H9 (cell line): ENCODE measurements around the gene ATF1. TPM values are rescaled to one million over a fixed set of nuclear protein-coding genes. Genes with fewer than 3 reads are reported as not detected.
"Not testable (repeated sequence)": the region's sequence is repeated elsewhere in the genome, so short reads cannot be mapped to it uniquely, and the experiment has no call there.

Source experiments
- DNase-seq: peaks from one replicate; pipeline ENCODE4 v3.0.0-alpha.2; 2017
- H2AFZ ChIP-seq: one replicate; pipeline ENCODE4 v1.6.1; 2013; ENCODE audit warnings: mild to moderate bottlenecking, low read length, control low read depth, moderate library complexity
- H2AK5ac ChIP-seq: 2 replicates; pipeline ENCODE4 v1.6.1; 2013; ENCODE audit warnings: low read length, control low read depth, mixed read lengths; ENCODE audit not compliant: insufficient read length
- H2BK120ac ChIP-seq: one replicate; pipeline ENCODE4 v1.6.1; 2013; ENCODE audit warnings: low read depth, mild to moderate bottlenecking, low read length, control low read depth, inconsistent platforms; ENCODE audit not compliant: poor library complexity, severe bottlenecking
- H2BK12ac ChIP-seq: 2 replicates; pipeline ENCODE4 v1.6.1; 2013; ENCODE audit warnings: low read length, control low read depth, mixed read lengths, low read depth; ENCODE audit not compliant: insufficient read length
- H2BK15ac ChIP-seq: 2 replicates; pipeline ENCODE4 v1.6.1; 2013; ENCODE audit warnings: low read depth, low read length, control low read depth
- H2BK20ac ChIP-seq: one replicate; pipeline ENCODE4 v1.6.1; 2013; ENCODE audit warnings: low read depth, mild to moderate bottlenecking, low read length, control low read depth, inconsistent platforms; ENCODE audit not compliant: poor library complexity, severe bottlenecking
- H2BK5ac ChIP-seq: 2 replicates; pipeline ENCODE4 v1.6.1; 2013; ENCODE audit warnings: low read length, control low read depth, mixed read lengths; ENCODE audit not compliant: insufficient read length
- H3K14ac ChIP-seq: 2 replicates; pipeline ENCODE4 v1.6.1; 2013; ENCODE audit warnings: low read length, control low read depth; ENCODE audit not compliant: insufficient read depth
- H3K18ac ChIP-seq: 2 replicates; pipeline ENCODE4 v1.6.1; 2013; ENCODE audit warnings: low read depth, mild to moderate bottlenecking, mixed read lengths, low read length, control low read depth; ENCODE audit not compliant: insufficient read length
- H3K23ac ChIP-seq: 2 replicates; pipeline ENCODE4 v1.6.1; 2013; ENCODE audit warnings: low read length, control low read depth, mixed read lengths, low read depth; ENCODE audit not compliant: insufficient read length
- H3K23me2 ChIP-seq: 2 replicates; pipeline ENCODE4 v1.6.1; 2013; ENCODE audit warnings: low read depth, mild to moderate bottlenecking, mixed read lengths, low read length, control low read depth; ENCODE audit not compliant: insufficient read length, poor library complexity, severe bottlenecking
- H3K27ac ChIP-seq: 2 replicates; pipeline ENCODE4 v1.5.1; 2013; ENCODE audit warnings: low read length, control low read depth, mixed read lengths, low read depth; ENCODE audit not compliant: insufficient read length
- H3K27me3 ChIP-seq: 2 replicates; pipeline ENCODE4 v1.6.1; 2013; ENCODE audit warnings: low read length, control low read depth, inconsistent platforms; ENCODE audit not compliant: insufficient read depth
- H3K4ac ChIP-seq: 2 replicates; pipeline ENCODE4 v1.6.1; 2013; ENCODE audit warnings: low read depth, mild to moderate bottlenecking, control low read depth, inconsistent platforms, low read length, moderate library complexity
- H3K4me1 ChIP-seq: 2 replicates; pipeline ENCODE4 v1.6.1; 2013; ENCODE audit warnings: low read length, control low read depth, inconsistent platforms; ENCODE audit not compliant: insufficient read depth
- H3K4me2 ChIP-seq: 2 replicates; pipeline ENCODE4 v1.6.1; 2013; ENCODE audit warnings: low read length, control low read depth, mixed read lengths; ENCODE audit not compliant: insufficient read length, insufficient read depth
- H3K56ac ChIP-seq: 2 replicates; pipeline ENCODE4 v1.6.1; 2013; ENCODE audit warnings: low read depth, mild to moderate bottlenecking, mixed read lengths, low read length, control low read depth; ENCODE audit not compliant: insufficient read length
- H3K79me1 ChIP-seq: 2 replicates; pipeline ENCODE4 v1.6.1; 2013; ENCODE audit warnings: low read depth, mild to moderate bottlenecking, moderate library complexity, low read length, control low read depth, inconsistent platforms; ENCODE audit not compliant: insufficient read depth, poor library complexity, severe bottlenecking
- H3K79me2 ChIP-seq: 2 replicates; pipeline ENCODE4 v1.6.1; 2013; ENCODE audit warnings: low read length, control low read depth, inconsistent platforms; ENCODE audit not compliant: insufficient read depth
- H3K9ac ChIP-seq: 2 replicates; pipeline ENCODE4 v1.6.1; 2013; ENCODE audit warnings: low read length, control low read depth, mixed read lengths; ENCODE audit not compliant: insufficient read length; ENCODE audit errors: extremely low read depth
- H3K9me3 ChIP-seq: one replicate; pipeline ENCODE4 v1.6.1; 2013; ENCODE audit warnings: low read depth, low read length, inconsistent platforms; ENCODE audit not compliant: control insufficient read depth
- H3T11ph ChIP-seq: one replicate; pipeline ENCODE4 v1.6.1; 2013; ENCODE audit warnings: mild to moderate bottlenecking, low read length, control low read depth, inconsistent platforms
- H4K20me1 ChIP-seq: one replicate; pipeline ENCODE4 v1.6.1; 2013; ENCODE audit not compliant: control insufficient read depth, insufficient read length, insufficient read depth
- H4K5ac ChIP-seq: 2 replicates; pipeline ENCODE4 v1.6.1; 2013; ENCODE audit warnings: low read depth, mild to moderate bottlenecking, mixed read lengths, low read length, control low read depth; ENCODE audit not compliant: insufficient read length
- H4K8ac ChIP-seq: replicated peaks from 2 replicates; pipeline ENCODE4 v1.6.1; 2013; ENCODE audit warnings: low read length, control low read depth, mixed read lengths, low read depth; ENCODE audit not compliant: insufficient read length
- H4K91ac ChIP-seq: 2 replicates; pipeline ENCODE4 v1.6.1; 2013; ENCODE audit warnings: low read depth, mild to moderate bottlenecking, moderate library complexity, mixed read lengths, low read length, control low read depth; ENCODE audit not compliant: insufficient read length
- H3K27ac Mint-ChIP-seq, 3 experiments: 2 replicates in 2 of 3; 3 replicates in 1 of 3; pipeline ENCODE4 v1.8.0; 2020 to 2021; ENCODE audit warnings: mixed read lengths in 3 of 3, mild to moderate bottlenecking in 1 of 3, moderate library complexity in 1 of 3
- H3K27me3 Mint-ChIP-seq: 2 replicates; pipeline ENCODE4 v1.8.0; 2021; ENCODE audit warnings: low read depth, mild to moderate bottlenecking, moderate library complexity, mixed read lengths
- H3K36me3 Mint-ChIP-seq, 3 experiments: 2 replicates in 2 of 3; 3 replicates in 1 of 3; pipeline ENCODE4 v1.8.0; 2020 to 2021; ENCODE audit warnings: low read depth in 3 of 3, mixed read lengths in 3 of 3; ENCODE audit not compliant: insufficient read depth in 1 of 3
- H3K4me1 Mint-ChIP-seq, 2 experiments: 2 replicates each; pipeline ENCODE4 v1.8.0; 2020; ENCODE audit warnings: mixed read lengths in 2 of 2
- H3K4me3 Mint-ChIP-seq, 2 experiments: 2 replicates in 1 of 2; 3 replicates in 1 of 2; pipeline ENCODE4 v1.8.0; 2020 to 2021; ENCODE audit warnings: mild to moderate bottlenecking in 2 of 2, mixed read lengths in 2 of 2, moderate library complexity in 1 of 2
- H3K9me3 Mint-ChIP-seq, 2 experiments: 2 replicates in 1 of 2; 3 replicates in 1 of 2; pipeline ENCODE4 v1.8.0; 2020; ENCODE audit warnings: mild to moderate bottlenecking in 2 of 2, mixed read lengths in 2 of 2, moderate library complexity in 1 of 2
- WGBS: extraction: QIAGEN DNeasy Blood & Tissue Kit; methylation state at CpG from one replicate; pipeline ENCODE4 v1.1.7; 2013; ENCODE audit warnings: missing lambda C conversion rate, low lambda C conversion rate, mixed read lengths; ENCODE audit not compliant: insufficient read length; ENCODE audit errors: extremely low coverage; 5-methylcytosine and 5-hydroxymethylcytosine counted together
- total RNA-seq: library from RNA; stranded (reverse); gene quantifications from 2 replicates; pipeline ENCODE4 v1.2.1, GENCODE V29; 2021

The ATF1 gene
- total RNA-seq, 1 experiment from 2014 or later, result 47.8 TPM

DNA sequence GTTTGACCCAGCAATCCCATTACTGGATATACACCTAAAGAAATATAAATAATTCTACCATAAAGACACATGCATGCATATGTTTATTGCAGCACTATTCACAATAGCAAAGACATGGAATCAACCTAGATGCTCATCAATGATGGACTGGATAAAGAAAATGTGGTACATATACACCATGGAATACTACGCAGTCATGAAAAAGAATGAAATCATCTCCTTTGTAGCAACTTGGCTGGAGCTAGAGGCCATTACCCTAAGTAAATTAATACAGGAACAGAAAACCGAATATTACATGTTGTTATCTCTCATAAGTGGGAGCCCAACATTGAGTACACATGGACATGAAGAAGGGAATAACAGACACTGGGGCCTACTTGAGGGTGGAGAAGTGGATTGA is 91.8 kb downstream of the ATF1 start:
- H3K4me1 ChIP-seq, H2BK5ac ChIP-seq, H4K20me1 ChIP-seq, H3K14ac ChIP-seq, H3K27me3 Mint-ChIP-seq, H4K8ac ChIP-seq, H2BK120ac ChIP-seq, H4K5ac ChIP-seq, H3K23me2 ChIP-seq, H3K4me1 Mint-ChIP-seq, H3K4me2 ChIP-seq, H3K27ac ChIP-seq, H3K9me3 ChIP-seq, H2BK20ac ChIP-seq, H3K56ac ChIP-seq, H2AK5ac ChIP-seq, H4K91ac ChIP-seq, H3K9ac ChIP-seq, H3T11ph ChIP-seq, H3K4ac ChIP-seq, H3K27me3 ChIP-seq, DNase-seq, H3K4me3 Mint-ChIP-seq, H2BK12ac ChIP-seq, H3K18ac ChIP-seq, H3K27ac Mint-ChIP-seq, H3K79me2 ChIP-seq, H3K79me1 ChIP-seq, H2BK15ac ChIP-seq, H2AFZ ChIP-seq, H3K23ac ChIP-seq, H3K36me3 Mint-ChIP-seq: not testable (repeated sequence)
- H3K9me3 Mint-ChIP-seq, result peaks cover 12 to 13% of the 10 kb centered on the region in 2 experiments
- no CpG with 5 or more reads among the region's 2 CpGs for WGBS
